GM19328 (cell line): ENCODE data around the gene SCN2A.

Experiments
- ATAC-seq: cut with Tn5 transposase; IDR thresholded peaks from one replicate; pipeline ENCODE4 v1.9.1; 2021; ENCODE audit warnings: mild to moderate bottlenecking, moderate library complexity; ENCODE audit not compliant: unreplicated experiment

Gene SCN2A

GRCh38 chr2:165239230-165239629 is at the start of gene SCN2A:
Gene SCN2A, plus strand, starts transcription at chr2:165239414. Its CDS starts 56,410 bp downstream, at chr2:165295824.
- no peak for ATAC-seq

DNA sequence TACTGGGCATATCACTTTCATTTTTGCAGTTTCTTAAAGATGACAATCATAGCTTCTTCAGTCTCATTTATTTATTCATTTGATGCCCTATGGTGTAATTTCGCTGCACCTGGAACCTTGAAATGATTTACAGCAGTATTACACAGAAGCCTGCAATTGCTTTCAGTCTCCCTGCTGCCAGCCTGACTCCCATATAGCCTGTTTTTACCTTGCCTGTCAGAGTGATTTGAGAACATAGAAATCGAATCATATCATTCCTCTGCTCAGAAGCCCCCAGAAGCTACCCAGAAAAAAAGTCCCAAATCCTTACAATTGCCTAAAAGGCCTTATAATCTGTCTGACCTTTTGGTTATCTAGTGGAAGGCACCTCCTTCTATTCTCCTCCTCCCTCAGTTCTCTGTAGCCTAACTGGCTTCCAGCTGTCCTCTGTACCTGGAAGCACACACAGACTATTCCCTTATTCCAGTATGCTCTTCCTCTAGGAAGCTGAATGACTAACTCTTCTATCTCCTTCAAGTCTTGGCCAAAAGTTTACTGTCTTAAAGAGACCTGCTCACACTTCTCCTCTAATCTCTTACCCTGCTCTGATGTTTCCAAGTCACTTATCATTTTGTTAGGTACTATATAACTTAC is 48.0 kb upstream of the SCN2A start:
- ATAC-seq = no peak

- peak; percentile 38 for ATAC-seq
These were observed 46.5 kb upstream of the SCN2A start for GRCh38 chr2:165192729-165193128.

GRCh38 chr2:165193178-165193777 is 45.9 kb upstream of the SCN2A start:
- peak; percentile 96 for ATAC-seq

GRCh38 chr2:165196411-165196810 is 42.8 kb upstream of the SCN2A start:
- ATAC-seq = no peak

GRCh38 chr2:165197346-165197745 is 41.9 kb upstream of the SCN2A start:
- ATAC-seq = no peak

- no peak for ATAC-seq
These were observed 41.0 kb upstream of the SCN2A start for GRCh38 chr2:165198181-165198580.

- ATAC-seq = no peak
These were observed 37.0 kb upstream of the SCN2A start for GRCh38 chr2:165202239-165202638.

- ATAC-seq = peak; percentile 56
These were observed 35.3 kb upstream of the SCN2A start, which contains the start of gene SCN3A for GRCh38 chr2:165203689-165204559. Gene SCN3A, minus strand, starts transcription at chr2:165204050. Its CDS starts 27,656 bp downstream, at chr2:165176394.

DNA sequence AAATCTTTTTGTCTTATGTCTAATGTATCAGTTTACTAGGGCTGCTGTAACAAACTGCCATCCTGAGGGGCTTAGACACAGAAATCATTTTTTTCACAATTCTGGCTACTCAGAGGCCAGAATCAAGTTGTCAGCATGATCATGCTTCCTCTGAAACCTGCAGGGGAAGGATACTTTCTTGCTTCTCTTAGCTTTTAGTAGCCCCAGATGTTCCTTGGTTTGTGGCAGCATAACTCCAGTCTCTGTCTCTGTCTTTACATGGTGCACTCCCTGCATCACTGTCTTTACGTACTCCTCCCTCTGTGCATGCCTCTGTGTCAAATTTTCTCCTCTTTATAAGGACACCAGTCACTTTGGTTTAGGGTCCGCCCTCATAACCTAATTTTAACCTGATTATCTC is 33.3 kb upstream of the SCN2A start:
- no peak for ATAC-seq

DNA sequence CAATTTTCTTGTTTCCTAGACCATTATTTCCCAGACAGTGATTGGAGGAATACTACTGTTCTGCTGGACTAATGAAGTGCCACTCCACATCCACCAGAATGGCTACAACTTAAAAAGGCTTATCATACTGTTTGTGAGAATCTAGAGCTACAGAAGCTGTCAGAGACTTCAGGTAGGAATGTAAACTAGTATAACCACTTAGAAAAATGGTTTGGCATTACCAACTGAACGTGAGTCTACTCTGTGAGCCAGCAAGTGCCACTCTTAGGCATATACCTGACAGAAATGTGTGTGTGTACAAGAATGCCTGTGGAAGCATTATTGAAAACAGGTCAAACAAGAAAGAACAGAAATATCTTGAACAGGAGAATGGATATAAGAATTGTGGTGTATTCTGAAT is 31.1 kb upstream of the SCN2A start:
- ATAC-seq = no peak

DNA sequence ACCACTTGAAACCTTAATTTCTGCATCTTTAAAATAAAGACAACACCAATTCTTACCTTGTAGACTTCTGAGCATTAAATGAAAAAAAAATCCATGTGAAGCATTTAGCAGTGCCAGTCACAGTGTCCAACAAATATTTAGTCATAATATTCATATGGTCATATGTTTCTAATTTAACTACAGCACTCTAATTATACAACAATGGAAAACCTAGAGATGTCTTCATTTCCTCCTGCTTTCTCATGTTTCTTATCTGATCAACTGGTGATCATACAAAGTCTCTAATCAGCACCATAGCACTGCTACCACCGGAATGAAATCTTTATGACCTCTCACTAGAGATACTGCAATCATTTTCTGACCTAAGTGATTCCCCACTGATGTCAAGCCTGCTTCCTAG is 25.1 kb upstream of the SCN2A start:
- no peak for ATAC-seq

- ATAC-seq = no peak
These were observed 19.7 kb upstream of the SCN2A start for GRCh38 chr2:165219481-165219880.

DNA sequence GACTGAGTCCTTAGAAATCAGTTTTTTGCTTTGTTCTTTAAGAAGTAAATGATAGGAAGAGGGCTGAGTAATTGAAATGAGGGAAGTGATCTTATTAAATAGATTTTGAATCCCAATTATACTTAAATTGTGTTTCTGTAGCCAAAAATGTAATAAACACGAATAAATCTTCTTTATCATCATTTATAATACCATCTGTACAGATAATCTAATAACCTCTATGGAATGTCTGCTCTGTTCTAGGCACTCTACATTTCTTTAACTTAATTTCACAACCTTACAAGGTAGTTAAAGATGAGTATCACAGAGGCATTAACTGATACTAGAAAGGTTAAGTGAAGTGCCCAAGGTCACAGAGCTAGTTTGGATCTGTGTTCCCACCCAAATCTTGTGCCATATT is 14.3 kb upstream of the SCN2A start:
- ATAC-seq = no peak

- ATAC-seq = no peak
These were observed 11.6 kb upstream of the SCN2A start for GRCh38 chr2:165227571-165227970.

DNA sequence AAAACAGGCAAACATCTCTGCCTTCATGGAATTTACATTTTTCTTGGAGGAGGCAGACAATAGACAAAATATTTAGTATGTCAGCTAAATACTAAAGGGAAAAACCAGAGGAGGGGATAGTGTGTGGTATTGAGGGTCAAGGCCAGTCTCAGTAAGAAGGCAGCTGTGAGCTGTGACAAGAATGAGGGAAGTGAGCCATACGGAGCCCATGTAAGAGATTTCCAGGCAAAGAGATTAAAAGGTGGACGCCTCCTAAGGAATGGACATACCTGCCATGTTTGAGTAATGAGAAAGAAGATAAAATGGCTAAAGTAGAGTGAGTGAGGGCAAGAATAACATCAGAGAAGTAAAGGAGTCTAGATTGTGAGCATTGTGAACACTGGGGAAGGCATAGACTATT is 2.2 kb upstream of the SCN2A start:
- ATAC-seq = no peak

DNA sequence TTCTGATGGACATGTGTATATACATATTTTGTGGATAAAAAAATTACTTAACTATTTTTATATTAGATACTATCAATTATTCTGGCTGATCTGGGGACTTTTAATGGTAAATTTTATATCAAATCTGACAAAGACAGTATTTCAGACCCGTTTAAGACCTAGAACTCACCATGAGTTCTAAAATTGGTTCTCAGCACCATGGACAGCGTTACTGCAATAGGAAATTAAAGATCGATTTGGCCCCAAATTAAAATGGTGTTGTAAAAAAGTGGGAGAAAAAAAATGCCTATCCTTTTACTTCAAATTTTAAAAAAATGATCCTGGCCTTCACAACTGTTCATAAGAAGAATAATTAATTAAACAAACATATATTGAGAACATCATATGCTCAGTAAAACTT is 919 bp upstream of the SCN2A start:
- no peak for ATAC-seq

- no peak for ATAC-seq
These were observed 772 bp downstream of the SCN2A start for GRCh38 chr2:165239856-165240515.

DNA sequence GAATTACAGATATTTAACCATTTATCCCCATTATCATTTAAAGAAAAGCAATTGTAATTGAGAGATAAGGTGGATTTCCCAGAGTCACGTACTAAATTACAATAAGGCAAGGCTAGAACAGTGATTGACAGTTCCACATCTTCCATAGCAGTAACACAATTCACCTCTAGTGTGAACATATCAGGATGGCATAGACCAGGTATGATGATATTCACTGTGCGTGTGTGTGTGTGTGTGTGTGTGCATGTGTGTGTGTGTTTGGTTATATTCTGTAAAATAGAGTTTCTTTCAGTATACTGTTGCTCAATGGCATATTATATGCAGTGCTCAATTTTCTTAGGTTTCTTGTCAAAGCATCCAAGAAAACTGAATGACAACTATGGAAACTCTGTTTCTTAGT is 1.7 kb downstream of the SCN2A start:
- ATAC-seq = no peak

DNA sequence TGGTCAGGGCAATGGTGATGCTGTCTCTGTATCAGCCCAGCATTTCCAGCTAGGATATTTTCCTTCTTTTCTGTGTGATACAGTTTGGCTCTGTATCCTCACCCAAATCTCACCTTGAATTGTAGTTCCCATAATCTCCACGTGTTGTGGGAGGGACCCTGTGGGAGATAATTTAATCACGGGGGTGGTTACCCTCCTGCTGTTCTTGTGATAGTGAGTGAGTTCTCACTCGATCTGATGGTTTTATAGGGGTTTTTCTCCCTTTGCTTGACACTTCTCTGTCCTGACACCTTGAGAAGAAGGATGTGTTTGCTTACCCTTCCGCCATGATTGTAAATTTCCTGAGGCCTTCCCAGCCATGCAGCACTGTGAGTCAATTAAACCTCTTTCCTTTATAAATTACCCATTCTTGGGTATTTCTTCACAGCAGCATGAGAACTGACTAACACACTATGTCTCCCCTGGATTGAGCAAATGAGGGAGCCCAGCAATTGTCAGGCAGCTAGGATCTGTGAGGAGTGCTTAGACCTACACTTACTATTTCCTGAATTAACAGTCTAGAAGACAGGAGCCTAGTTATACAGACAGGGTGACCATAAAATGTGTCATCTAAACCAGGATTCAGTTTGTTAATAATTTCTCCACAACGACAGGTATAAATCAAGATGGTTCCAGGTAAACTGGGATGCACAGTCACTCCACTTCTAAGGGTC is 6.0 kb downstream of the SCN2A start:
- ATAC-seq = no peak

GRCh38 chr2:165248238-165248637 is 9.0 kb downstream of the SCN2A start:
- no peak for ATAC-seq
